Measurements from ENCODE around the gene CCT4. TPM values are rescaled to one million over a fixed set of nuclear protein-coding genes. Genes with fewer than 3 reads are reported as not detected.

CCT4 gene
- total RNA-seq: 107 and 180 TPM in 2 replicates

DNA sequence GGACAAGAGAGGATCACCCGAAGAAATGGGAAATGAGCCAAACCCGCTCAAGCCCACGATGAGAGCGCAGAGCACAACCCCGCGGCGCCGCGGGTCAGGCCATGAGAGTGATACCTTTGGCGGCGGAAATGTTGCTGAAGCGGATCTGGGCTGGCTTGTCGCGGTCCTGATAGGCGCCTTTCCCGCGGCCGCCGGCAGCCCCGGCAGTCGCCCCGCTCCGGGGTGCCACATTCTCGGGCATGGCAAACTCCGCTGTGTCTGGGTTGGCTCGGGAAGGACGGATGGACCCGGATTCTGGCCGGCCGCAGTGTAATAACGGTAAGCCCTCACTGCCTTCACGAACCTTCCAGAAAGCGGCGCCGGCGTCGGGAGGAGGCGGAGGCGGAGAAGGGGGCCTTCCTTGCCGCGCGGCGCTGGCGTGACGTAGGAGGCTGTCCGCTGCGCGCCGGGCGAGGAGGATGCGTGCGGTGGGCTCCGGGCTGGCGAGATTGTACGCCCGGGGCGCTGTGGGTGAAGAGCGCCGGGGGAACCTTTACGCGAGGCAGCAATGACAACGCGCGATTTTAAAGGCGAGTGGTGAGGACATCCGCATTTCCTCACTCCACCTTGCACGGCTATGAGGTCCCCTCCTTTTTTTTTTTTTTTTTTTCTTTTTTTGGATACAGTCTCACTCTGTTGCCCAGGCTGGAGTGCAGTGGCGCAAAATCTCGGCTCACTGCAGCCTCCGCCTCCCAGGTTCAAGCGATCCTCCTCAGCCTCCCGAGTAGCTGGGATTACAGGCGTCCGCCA lies at the start of gene CCT4:
Gene CCT4 (minus strand): TSS at position 390 of the 789 bp plus-strand sequence. CDS start 149 bp downstream, at position 241.

GRCh38 chr2:61905372-61906185 lies 17.1 kb upstream of the CCT4 start, which contains the start of gene COMMD1:
Gene COMMD1 (plus strand): TSS chr2:61905674. CDS start chr2:61905679, 5 bp downstream.

GRCh38 chr2:61853847-61854563 lies 34.5 kb downstream of the CCT4 start, which contains the start of gene FAM161A:
Gene FAM161A (minus strand): TSS chr2:61854060. CDS start chr2:61854041, 19 bp downstream.

Other genes with a start within 250 kb of the CCT4 start
- gene FAM161A, start 34.6 kb downstream of the CCT4 start, total RNA-seq: 1.8 and 2.5 TPM in 2 replicates
- 26.0 and 59.2 TPM in 2 replicates for gene COMMD1, start 17.0 kb upstream of the CCT4 start, total RNA-seq